Measurements from ENCODE around the gene NCOA1. TPM values are rescaled to one million over a fixed set of nuclear protein-coding genes. Genes with fewer than 3 reads are reported as not detected.

NCOA1 gene
- 5.2 and 8.2 TPM in 2 replicates for total RNA-seq

DNA sequence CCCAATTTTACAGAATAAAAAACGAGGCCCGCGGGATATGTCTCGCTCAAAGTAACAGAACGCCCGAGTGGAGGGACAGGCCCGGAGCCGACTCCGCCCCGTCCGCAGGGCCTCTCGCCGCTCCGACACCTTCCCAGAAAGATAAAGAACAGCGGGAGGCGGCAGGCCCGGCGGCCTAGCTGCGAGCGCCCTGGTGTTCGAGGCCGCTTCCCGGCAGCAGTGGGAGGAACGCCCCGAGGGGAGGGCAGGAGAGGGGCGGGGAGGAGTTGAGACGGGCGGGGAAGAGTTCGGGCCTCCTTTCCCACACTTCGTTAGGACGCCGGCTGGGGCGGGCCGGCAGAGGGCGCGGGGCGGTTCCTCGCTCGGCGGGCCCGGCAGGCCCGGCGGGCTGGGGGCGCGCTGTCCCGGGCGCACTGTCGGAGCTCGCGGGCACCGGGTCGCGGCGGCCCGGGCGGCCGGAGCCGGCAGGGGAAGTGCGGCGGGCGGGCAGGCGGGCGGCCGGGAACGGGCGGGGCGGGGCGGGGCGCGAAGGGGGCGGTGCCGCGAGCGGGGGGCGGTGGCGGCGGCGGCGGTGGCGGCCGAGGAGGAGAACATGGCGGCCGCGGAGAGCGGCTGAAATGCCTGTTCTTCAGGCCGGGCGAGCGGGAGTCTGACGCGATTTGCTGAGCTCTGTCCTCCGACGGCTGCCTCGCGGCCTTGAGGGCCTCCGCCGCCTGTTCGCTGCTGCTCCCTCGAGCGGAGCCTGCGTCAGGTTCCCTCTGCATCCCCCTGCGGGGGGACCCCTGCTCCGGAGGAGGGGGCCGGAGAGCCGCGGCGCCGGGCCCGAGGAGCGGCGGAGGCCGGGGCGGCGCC is at the start of gene NCOA1:
Gene NCOA1 (plus strand): TSS at position 565 of the 852 bp plus-strand sequence. CDS start 167,424 bp downstream, outside the sequence.

GRCh38 chr2:24792874-24793760 is 302.1 kb downstream of the NCOA1 start, which contains the start of the genes CENPO and PTRHD1:
Gene CENPO (plus strand): TSS chr2:24793425. CDS start chr2:24793920, 495 bp downstream.
Gene PTRHD1 (minus strand): TSS chr2:24793391. CDS start chr2:24793377, 14 bp downstream.

Other genes starting within 250 kb of the NCOA1 start
- gene ITSN2, start 130.7 kb upstream of the NCOA1 start, total RNA-seq, result 9.5 and 19.0 TPM in 2 replicates

Data from myometrial cell (primary cell).